Liver (tissue), 9 donors: ENCODE data around the gene PCDH12. TPM values are rescaled to one million over a fixed set of nuclear protein-coding genes. Genes with fewer than 3 reads are reported as not detected.
A peak's percentile ranks its signal among the peaks of the same experiment; 100 is the strongest.
"Not testable (repeated sequence)": the region's sequence is repeated elsewhere in the genome, so short reads cannot be mapped to it uniquely, and the experiment has no call there.

Experiments
- DNase-seq: peaks from one replicate; pipeline ENCODE4 v3.0.0-alpha.2; 2017; ENCODE audit warnings: low spot score
- H3K27ac ChIP-seq, 2 donors: one replicate each; pipeline ENCODE4 v1.7.0; 2013; ENCODE audit warnings: inconsistent platforms in 2 of 2, low read length in 2 of 2, control low read depth in 1 of 2, low read depth in 1 of 2, mild to moderate bottlenecking in 1 of 2
- H3K27me3 ChIP-seq, 4 donors: one replicate each; pipeline versions ENCODE4 v1.6.1 to v1.7.0; 2013; ENCODE audit warnings: low read length in 3 of 4, inconsistent platforms in 1 of 4, mild to moderate bottlenecking in 1 of 4, moderate library complexity in 1 of 4; ENCODE audit not compliant: control insufficient read depth in 4 of 4, insufficient read depth in 4 of 4
- H3K36me3 ChIP-seq, 4 donors: one replicate each; pipeline versions ENCODE4 v1.6.1 to v1.7.0; 2013; ENCODE audit warnings: low read length in 3 of 4, mild to moderate bottlenecking in 3 of 4, low read depth in 1 of 4, moderate library complexity in 1 of 4; ENCODE audit not compliant: control insufficient read depth in 4 of 4, insufficient read depth in 3 of 4
- H3K4me1 ChIP-seq, 4 donors: one replicate each; pipeline versions ENCODE4 v1.6.1 to v1.7.0; 2013; ENCODE audit warnings: low read length in 3 of 4, mild to moderate bottlenecking in 3 of 4, moderate library complexity in 1 of 4; ENCODE audit not compliant: control insufficient read depth in 4 of 4, insufficient read depth in 4 of 4
- H3K4me3 ChIP-seq, 3 donors: one replicate each; pipeline versions ENCODE4 v1.6.1 to v1.7.0; 2013; ENCODE audit warnings: low read length in 3 of 3, control low read depth in 1 of 3, low read depth in 1 of 3, mild to moderate bottlenecking in 1 of 3
- H3K9ac ChIP-seq, 2 donors: one replicate each; pipeline ENCODE4 v1.7.0; 2013; ENCODE audit warnings: low read length in 2 of 2, mild to moderate bottlenecking in 2 of 2, moderate library complexity in 2 of 2, control low read depth in 1 of 2, low read depth in 1 of 2
- H3K9me3 ChIP-seq, 4 donors: one replicate each; pipeline versions ENCODE4 v1.6.1 to v1.7.0; 2013; ENCODE audit warnings: low read length in 3 of 4; ENCODE audit not compliant: control insufficient read depth in 4 of 4
- ATF3 ChIP-seq: IDR thresholded peaks from 2 replicates; pipeline ENCODE4 v1.6.1; 2016; ENCODE audit warnings: antibody characterized with exemption
- CTCF ChIP-seq: fragments of 150-350 bp; IDR thresholded peaks from 2 replicates; pipeline ENCODE4 v1.5.1; 2017; ENCODE audit warnings: improper control_type of control experiment, low read depth, low read length; ENCODE audit not compliant: missing input control
- EGR1 ChIP-seq, 2 donors: IDR thresholded peaks; 2 replicates each; pipeline ENCODE4 v1.6.1; 2016 to 2018; ENCODE audit warnings: antibody characterized with exemption in 2 of 2, low read depth in 2 of 2
- FOXA1 ChIP-seq: IDR thresholded peaks from 2 replicates; pipeline ENCODE4 v1.6.1; 2016; ENCODE audit warnings: antibody characterized with exemption
- FOXA2 ChIP-seq: IDR thresholded peaks from 2 replicates; pipeline ENCODE4 v1.6.1; 2016; ENCODE audit warnings: antibody characterized with exemption
- GABPA ChIP-seq, 2 donors: IDR thresholded peaks in 1 of 2; conservative IDR thresholded peaks in 1 of 2; 2 replicates each; pipeline ENCODE4 v1.6.1; 2016; ENCODE audit warnings: antibody characterized with exemption in 2 of 2, mild to moderate bottlenecking in 1 of 2, moderate library complexity in 1 of 2
- HNF4A ChIP-seq, 2 donors: conservative IDR thresholded peaks; 2 replicates each; pipeline ENCODE4 v1.6.1; 2016; ENCODE audit warnings: antibody characterized with exemption in 2 of 2, mild to moderate bottlenecking in 2 of 2
- HNF4G ChIP-seq: IDR thresholded peaks from 2 replicates; pipeline ENCODE4 v1.6.1; 2016; ENCODE audit warnings: antibody characterized with exemption
- JUND ChIP-seq, 2 donors: IDR thresholded peaks; 2 replicates each; pipeline ENCODE4 v1.6.1; 2016; ENCODE audit warnings: antibody characterized with exemption in 2 of 2
- MAX ChIP-seq: IDR thresholded peaks from 2 replicates; pipeline ENCODE4 v1.6.1; 2016; ENCODE audit warnings: antibody characterized with exemption
- NR2F2 ChIP-seq: IDR thresholded peaks from 2 replicates; pipeline ENCODE4 v1.6.1; 2016; ENCODE audit warnings: antibody characterized with exemption
- RAD21 ChIP-seq, 2 donors: IDR thresholded peaks; 2 replicates each; pipeline ENCODE4 v1.6.1; 2016; ENCODE audit warnings: antibody characterized with exemption in 2 of 2, mild to moderate bottlenecking in 2 of 2
- REST ChIP-seq: IDR thresholded peaks from 2 replicates; pipeline ENCODE4 v1.6.1; 2016; ENCODE audit warnings: antibody characterized with exemption, mild to moderate bottlenecking
- RXRA ChIP-seq, 2 donors: IDR thresholded peaks; 2 replicates each; pipeline ENCODE4 v1.6.1; 2017 to 2018; ENCODE audit warnings: antibody characterized with exemption in 2 of 2, mild to moderate bottlenecking in 1 of 2
- SP1 ChIP-seq: IDR thresholded peaks from 2 replicates; pipeline ENCODE4 v1.6.1; 2018; ENCODE audit warnings: antibody characterized with exemption, mild to moderate bottlenecking
- TAF1 ChIP-seq: conservative IDR thresholded peaks from 2 replicates; pipeline ENCODE4 v1.6.1; 2016; ENCODE audit warnings: antibody characterized with exemption, mild to moderate bottlenecking
- YY1 ChIP-seq: IDR thresholded peaks from 2 replicates; pipeline ENCODE4 v1.6.1; 2016; ENCODE audit warnings: antibody characterized with exemption, mild to moderate bottlenecking
- ZBTB33 ChIP-seq: IDR thresholded peaks from 2 replicates; pipeline ENCODE4 v1.6.1; 2016; ENCODE audit warnings: antibody characterized with exemption
- WGBS: extraction: QIAGEN DNeasy Blood & Tissue Kit; methylation state at CpG from one replicate; pipeline ENCODE4 v1.1.7; 2013; 5-methylcytosine and 5-hydroxymethylcytosine counted together
- polyA plus RNA-seq, 2 donors: library from polyadenylated mRNA; stranded (reverse) in 1 of 2; unstranded in 1 of 2; fragments of 200-250 nt in 1 of 2; fragments of >200 nt in 1 of 2; fragmentation: Nextera tagmentation in 1 of 2; extraction: Ambion mirVana in 1 of 2; gene quantifications; one replicate each; pipeline versions ENCODE4 v1.2.1 to v1.2.3, GENCODE V29; 2013 to 2015
- total RNA-seq, 2 donors: library from RNA; depleted of rRNA; stranded (reverse); fragments of >200 nt; gene quantifications; one replicate each; pipeline ENCODE4 v1.2.3, GENCODE V29; 2014
- donor health status: healthy.
- donor health status: healthy.
- donor health status: healthy.
- donor health status: healthy.
- donor health status: healthy.

Gene PCDH12
- total and polyA plus RNA-seq, 4 donors, result 0.74 to 4.9 (median 3.8) TPM

- not testable (repeated sequence) for H3K27me3 ChIP-seq, H3K9me3 ChIP-seq, DNase-seq
- WGBS, result 56% methylated on average over 28 of the region's 28 CpGs
- Histone ChIP-seq H3K9ac (peak overlapping the region; percentile 79 to 93), H3K27ac (peak overlapping the region; percentile 79 to 93), H3K36me3 (peaks cover 5 to 20% (median 9%) of the 10 kb centered on the region in 4 donors), H3K4me3 (peak overlapping the region; percentile 59 to 87 (median 81)), H3K4me1 (peaks cover 8 to 34% (median 16%) of the 10 kb centered on the region in 4 donors)
Measured at GRCh38 chr5:141922827-141923447, 35.1 kb downstream of the PCDH12 start.

GRCh38 chr5:141920771-141921170, 37.2 kb downstream of the PCDH12 start:
- Histone ChIP-seq H3K4me3 (no peak overlapping the region), H3K27me3 (no peaks in the 10 kb centered on the region), H3K9me3 (no peaks in the 10 kb centered on the region), H3K4me1 (peaks cover 8 to 25% (median 11%) of the 10 kb centered on the region in 4 donors), H3K36me3 (peaks cover 0 to 3% (median 2%) of the 10 kb centered on the region in 4 donors), H3K9ac (no peak overlapping the region), H3K27ac (no peak overlapping the region)
- TF ChIP-seq EGR1 (IDR thresholded peaks at IDR 0.05; ENCODE audit: low read depth in 2 of 2) (no peak), SP1 (no peak), MAX (no peak), CTCF (no peak), TAF1 (no peak), RAD21 (IDR thresholded peaks at IDR 0.05) (no peak), FOXA2 (no peak), JUND (IDR thresholded peaks at IDR 0.05) (no peak), RXRA (IDR thresholded peaks at IDR 0.05) (no peak), HNF4A (conservative IDR thresholded peaks at IDR 0.05) (no peak), ZBTB33 (no peak), NR2F2 (no peak), YY1 (no peak), ATF3 (no peak), GABPA (IDR thresholded peaks at IDR 0.05 in 1 of 2, conservative IDR thresholded peaks at IDR 0.05 in 1 of 2) (no peak), HNF4G (no peak), FOXA1 (no peak), REST (no peak)
- 94% methylated on average over 2 of the region's 2 CpGs for WGBS
- no peak for DNase-seq
